RPMI8226 (cell line): ENCODE data around the gene CEBPZOS.
A peak's percentile ranks its signal among the peaks of the same experiment; 100 is the strongest.
"Not testable (repeated sequence)": the region's sequence is repeated elsewhere in the genome, so short reads cannot be mapped to it uniquely, and the experiment has no call there.

Experiments
- DNase-seq: peaks from one replicate; pipeline ENCODE4 v3.0.0-alpha.2; 2015

CEBPZOS gene

DNA sequence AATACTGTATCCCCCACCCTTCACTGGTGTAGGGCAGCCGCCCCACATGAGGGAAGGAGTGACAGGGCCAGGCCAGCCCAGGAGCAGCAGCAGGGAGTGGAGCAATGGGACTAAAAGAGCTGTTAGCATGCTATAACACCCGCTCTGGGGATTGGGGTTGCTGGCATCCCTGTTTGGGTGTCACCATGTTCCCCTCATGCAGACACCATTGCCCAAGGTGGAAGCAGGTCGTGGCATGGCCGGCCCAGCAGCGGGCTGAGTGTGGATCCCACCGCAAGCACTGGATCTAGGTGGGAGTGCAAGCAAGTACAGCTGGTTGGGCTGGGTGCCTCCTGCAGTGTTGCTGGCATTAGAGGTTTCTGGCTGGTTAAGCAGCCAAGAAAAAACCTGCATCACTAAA lies 4.5 kb upstream of the CEBPZOS start:
- no peak for DNase-seq

DNA sequence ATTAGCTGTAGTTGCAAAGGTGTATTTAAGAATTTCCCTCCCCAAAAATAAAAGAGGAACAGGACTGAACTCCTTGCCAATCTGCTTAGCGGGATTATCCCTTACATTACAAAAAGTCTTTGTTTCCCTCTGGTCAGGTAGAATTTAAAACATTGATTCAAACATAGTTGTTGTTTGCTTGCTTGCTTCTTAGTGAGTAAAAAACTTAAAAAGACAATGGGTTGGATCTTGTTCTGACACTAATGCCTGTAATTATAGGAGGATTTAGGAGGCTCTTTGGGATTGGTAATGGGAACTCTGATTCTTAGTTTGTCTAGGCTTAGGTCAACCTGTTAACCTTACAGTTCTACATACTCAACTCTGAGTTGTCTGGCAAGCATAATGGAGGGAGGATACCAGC lies 3.7 kb upstream of the CEBPZOS start:
- DNase-seq: no peak

DNA sequence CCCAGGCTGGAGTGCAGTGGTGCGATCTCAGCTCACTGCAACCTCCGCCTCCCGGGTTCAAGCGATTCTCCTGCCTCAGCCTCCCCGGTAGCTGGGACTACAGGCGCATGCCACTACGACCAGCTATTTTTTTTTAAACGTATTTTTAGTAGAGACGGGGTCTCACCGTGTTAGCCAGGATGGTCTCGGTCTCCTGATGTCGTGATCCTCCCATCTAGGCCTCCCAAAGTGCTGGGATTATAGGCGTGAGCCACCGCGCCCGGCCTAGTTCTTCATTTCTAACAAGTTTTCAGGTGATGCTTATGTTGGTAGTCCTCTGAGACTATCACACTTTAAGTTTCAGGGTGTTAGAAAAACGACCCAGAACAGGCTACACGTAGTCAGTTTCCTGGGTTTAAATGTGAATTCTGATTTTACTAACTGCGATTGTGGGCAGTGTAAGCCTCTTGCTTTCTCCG lies 405 bp upstream of the CEBPZOS start:
- DNase-seq: not testable (repeated sequence)

DNA sequence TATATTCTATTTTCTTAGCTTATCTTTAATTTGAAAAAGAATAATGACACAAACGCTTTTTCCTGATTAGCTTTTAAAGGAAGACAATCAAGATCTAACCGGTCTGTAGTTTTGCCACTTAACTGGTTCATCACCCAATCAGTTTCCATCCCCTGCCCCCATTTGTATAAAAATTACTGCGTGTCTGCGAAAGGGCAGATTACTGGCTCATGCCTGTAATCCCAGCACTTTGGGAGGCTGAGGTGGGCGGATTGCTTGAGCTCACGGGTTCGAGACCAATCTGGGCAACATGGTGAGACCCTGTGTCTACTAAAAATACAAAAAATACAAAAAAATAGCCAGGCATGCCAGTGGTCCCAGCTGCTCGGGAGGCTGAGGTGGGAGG lies 2.4 kb downstream of the CEBPZOS start:
- no peak for DNase-seq

GRCh38 chr2:37201208-37201607 lies 4.9 kb downstream of the CEBPZOS start:
- no peak for DNase-seq

DNA sequence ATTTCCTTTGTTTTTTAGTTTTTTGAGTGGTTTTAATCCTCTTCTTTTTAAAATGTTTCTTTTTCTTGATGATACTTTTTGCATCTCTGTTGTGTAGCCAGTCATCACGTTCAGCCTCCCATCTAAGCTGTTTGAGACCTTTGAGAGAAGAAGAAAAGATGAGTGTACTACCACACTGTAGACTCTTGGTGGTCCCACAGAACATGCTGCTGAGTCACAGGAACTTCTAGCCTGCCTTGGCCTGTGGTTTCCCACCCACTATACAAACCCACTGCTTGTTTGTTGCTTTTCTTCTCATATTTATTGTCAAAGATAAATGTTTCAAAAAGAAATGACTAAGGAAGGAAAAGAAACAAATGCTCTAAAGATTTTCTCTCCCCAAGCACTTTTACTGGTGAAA lies 5.5 kb downstream of the CEBPZOS start:
- no peak for DNase-seq

DNA sequence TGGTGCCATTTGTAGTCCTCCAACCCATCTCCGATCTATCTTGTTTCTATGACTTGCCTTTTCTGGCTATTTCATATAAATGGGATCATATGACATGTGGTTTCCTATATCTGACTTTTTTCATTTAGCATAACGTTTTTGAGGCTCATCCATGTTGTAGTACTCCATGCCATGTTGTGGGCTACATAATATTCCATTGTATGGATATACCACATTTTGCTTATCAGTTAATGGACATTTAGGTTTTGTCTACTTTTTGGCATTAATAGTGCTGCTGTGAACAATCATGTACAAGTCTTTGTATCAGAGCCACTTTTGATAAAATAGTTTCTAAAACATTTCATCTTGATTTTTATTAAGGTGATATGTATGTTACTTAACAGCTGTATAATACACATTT lies 7.4 kb downstream of the CEBPZOS start:
- DNase-seq: no peak

GRCh38 chr2:37205071-37205661 lies 8.9 kb downstream of the CEBPZOS start:
- not testable (repeated sequence) for DNase-seq

- no peak for DNase-seq
These were observed 9.5 kb downstream of the CEBPZOS start for GRCh38 chr2:37205689-37206341.

GRCh38 chr2:37206760-37207159 lies 10.5 kb downstream of the CEBPZOS start:
- DNase-seq: not testable (repeated sequence)

DNA sequence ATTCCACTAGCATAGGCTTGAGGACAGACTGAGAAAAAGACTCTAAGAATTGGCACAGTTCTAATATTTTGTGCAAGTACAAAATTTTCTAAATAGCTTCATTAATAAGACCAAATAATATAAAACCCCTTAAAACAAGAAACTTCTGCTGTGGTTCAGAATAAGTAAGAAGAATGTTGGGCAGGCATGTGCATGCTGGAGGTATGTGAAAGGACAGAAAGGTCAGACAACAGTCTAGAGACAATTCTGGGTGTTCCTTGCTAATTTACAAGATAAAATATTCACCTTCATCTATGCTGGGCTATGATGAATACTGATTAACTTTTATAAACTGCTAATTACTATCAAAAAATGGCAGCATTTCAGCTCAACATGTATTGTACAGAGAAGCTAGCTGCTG lies 14.9 kb downstream of the CEBPZOS start:
- DNase-seq: no peak

- DNase-seq: no peak
These were observed 15.6 kb downstream of the CEBPZOS start for GRCh38 chr2:37211939-37212338.

- DNase-seq: no peak
These were observed 19.0 kb downstream of the CEBPZOS start for GRCh38 chr2:37215250-37215649.

DNA sequence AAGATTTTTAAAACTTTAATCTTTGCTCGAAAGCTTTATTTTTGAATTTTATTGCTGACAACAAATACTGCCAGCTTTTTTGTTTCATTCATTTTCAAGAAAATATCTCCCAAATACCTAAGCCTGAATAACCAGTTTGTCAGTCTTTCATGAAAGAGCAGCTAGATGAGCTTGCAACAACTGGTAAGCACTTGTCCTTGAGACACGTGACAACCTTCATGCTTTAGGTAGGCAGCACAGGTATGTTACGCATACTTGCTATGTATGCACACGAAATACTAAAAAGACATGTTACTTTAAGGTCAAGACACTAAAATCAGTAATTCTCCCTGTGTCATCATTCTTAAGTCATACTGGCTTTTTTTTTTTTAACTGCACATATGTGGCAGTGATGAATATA lies 22.8 kb downstream of the CEBPZOS start:
- DNase-seq: no peak

DNA sequence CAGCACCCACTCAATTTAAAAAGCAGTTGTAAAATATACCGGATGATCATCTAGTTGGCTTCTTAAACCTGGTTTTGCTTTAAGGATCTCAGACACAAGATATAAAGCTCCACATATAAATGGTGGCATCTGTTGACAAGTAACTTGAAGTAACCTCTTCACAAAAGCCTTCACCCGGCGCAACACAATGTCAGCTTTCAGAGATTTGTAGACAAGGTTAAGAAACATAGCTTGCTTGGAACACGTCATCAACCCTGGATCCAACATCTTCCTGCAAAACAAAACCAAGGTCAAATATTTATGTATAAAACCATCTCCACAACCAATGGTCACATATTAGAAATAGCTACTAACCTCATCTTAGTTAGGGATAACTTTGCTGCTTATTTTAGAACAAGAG lies 26.8 kb downstream of the CEBPZOS start:
- no peak for DNase-seq

GRCh38 chr2:37224063-37224462 lies 27.8 kb downstream of the CEBPZOS start:
- DNase-seq: no peak

GRCh38 chr2:37225129-37225528 lies 28.8 kb downstream of the CEBPZOS start:
- not testable (repeated sequence) for DNase-seq

GRCh38 chr2:37226863-37227262 lies 30.6 kb downstream of the CEBPZOS start:
- DNase-seq: no peak

GRCh38 chr2:37228788-37229187 lies 32.5 kb downstream of the CEBPZOS start:
- DNase-seq: no peak

- no peak for DNase-seq
These were observed 34.3 kb downstream of the CEBPZOS start for GRCh38 chr2:37230581-37230980.

DNA sequence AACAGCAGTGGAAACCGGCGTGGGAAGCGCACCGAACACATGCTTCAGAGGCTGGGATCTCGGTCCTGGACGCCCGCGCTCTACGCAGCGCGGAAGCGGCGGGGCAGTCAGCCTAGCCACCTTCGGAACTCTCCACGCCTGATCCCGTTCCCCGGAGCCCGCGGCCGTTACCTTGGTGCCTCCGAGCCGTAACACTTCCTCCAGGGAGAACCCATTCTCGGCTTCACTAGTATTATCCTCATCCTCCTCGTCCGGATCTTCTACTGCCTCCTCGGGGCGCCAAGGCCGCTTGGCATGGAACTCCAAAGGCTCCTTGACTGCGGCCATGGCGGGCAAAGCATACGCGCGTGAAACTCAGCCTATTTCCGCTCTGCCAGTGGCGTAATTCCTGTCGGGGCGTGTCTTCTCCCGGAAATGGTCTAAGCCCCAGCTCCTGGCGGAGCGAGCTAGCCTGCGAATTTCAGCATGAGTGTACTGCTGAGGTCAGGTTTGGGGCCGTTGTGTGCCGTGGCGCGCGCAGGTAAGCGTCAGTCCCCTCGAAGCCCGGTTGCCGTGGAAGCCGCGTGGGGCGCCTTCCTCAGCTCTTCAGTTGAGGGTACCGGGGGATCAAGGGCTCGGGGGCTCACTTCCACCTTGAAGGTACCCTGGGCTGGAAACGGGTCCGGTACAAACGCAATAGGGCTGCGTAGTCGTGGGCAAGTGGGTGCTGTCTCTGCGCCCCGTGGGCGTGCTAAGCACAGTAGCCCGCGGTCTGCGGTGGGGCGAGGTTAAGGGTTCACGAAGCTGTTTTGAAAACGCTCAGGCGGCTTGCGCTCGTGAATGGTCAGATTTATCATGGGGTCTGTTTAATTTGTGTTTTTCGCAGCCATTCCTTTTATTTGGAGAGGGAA lies 35.2 kb downstream of the CEBPZOS start, which contains the start of the genes CEBPZ and NDUFAF7:
CEBPZ (minus strand) TSS at position 356 of the 890 bp plus-strand sequence; CDS start at position 327, 29 bp downstream.
NDUFAF7 (plus strand) TSS at position 418 of the 890 bp plus-strand sequence; CDS start at position 466, 48 bp downstream.
- peak; percentile 94 for DNase-seq

GRCh38 chr2:37232131-37232933 lies 36.0 kb downstream of the CEBPZOS start:
- peak; percentile 10 for DNase-seq

- no peak for DNase-seq
These were observed 47.1 kb downstream of the CEBPZOS start for GRCh38 chr2:37243435-37243834.
